ENCODE measurements around the gene KRTAP6-1. TPM values are rescaled to one million over a fixed set of nuclear protein-coding genes. Genes with fewer than 3 reads are reported as not detected.

The KRTAP6-1 gene
- total RNA-seq, 5 donors from 2014 or later (not counting 1 experiment from before 2014, with no cell fraction given), result not detected

GRCh38 chr21:30582870-30583269 lies 30.9 kb downstream of the KRTAP6-1 start:
- Mint-ChIP-seq H3K4me3 (no peak overlapping the region), H3K9me3 (no peaks in the 10 kb centered on the region), H3K27ac (no peak overlapping the region), H3K27me3 (peaks cover 0 to 5% of the 10 kb centered on the region in 2 donors), H3K4me1 (no peaks in the 10 kb centered on the region), H3K36me3 (no peaks in the 10 kb centered on the region)
- no CpG with 5 or more reads among the region's 1 CpG for WGBS (ENCODE audit: insufficient coverage)
- CTCF ChIA-PET, result no interaction called here
- Histone ChIP-seq H3K4me3 (ENCODE audit: control insufficient read depth in 1 of 2, extremely low read depth in 1 of 2, low read length in 1 of 2) (no peak overlapping the region), H3K27me3 (replicated peaks in 1 of 2; ENCODE audit: control insufficient read depth in 2 of 2, extremely low read depth in 1 of 2, insufficient read depth in 2 of 2, low read length in 1 of 2) (no peaks in the 10 kb centered on the region), H3K27ac (ENCODE audit: low read length) (no peak overlapping the region), H3K4me1 (ENCODE audit: control insufficient read depth in 1 of 2, extremely low read depth in 1 of 2, insufficient read depth in 2 of 2, low read length in 2 of 2) (no peaks in the 10 kb centered on the region), H3K36me3 (ENCODE audit: control insufficient read depth in 2 of 2, extremely low read depth in 1 of 2, insufficient read depth in 1 of 2, low read length in 1 of 2) (no peaks in the 10 kb centered on the region), H3K9me3 (no peaks in the 10 kb centered on the region)
- DNase-seq, result no peak
- POLR2A ChIA-PET, result no interaction called here
- no peak for ATAC-seq (replicated peaks in 1 of 4)

GRCh38 chr21:30580132-30580531 lies 33.6 kb downstream of the KRTAP6-1 start:
- ATAC-seq (replicated peaks in 1 of 4) (no peak), DNase-seq (no peak)
- Histone ChIP-seq H3K9me3 (no peaks in the 10 kb centered on the region), H3K36me3 (ENCODE audit: control insufficient read depth in 2 of 2, extremely low read depth in 1 of 2, insufficient read depth in 1 of 2, low read length in 1 of 2) (no peaks in the 10 kb centered on the region), H3K4me3 (ENCODE audit: control insufficient read depth in 1 of 2, extremely low read depth in 1 of 2, low read length in 1 of 2) (no peak overlapping the region), H3K4me1 (ENCODE audit: control insufficient read depth in 1 of 2, extremely low read depth in 1 of 2, insufficient read depth in 2 of 2, low read length in 2 of 2) (no peaks in the 10 kb centered on the region), H3K27me3 (replicated peaks in 1 of 2; ENCODE audit: control insufficient read depth in 2 of 2, extremely low read depth in 1 of 2, insufficient read depth in 2 of 2, low read length in 1 of 2) (no peaks in the 10 kb centered on the region), H3K27ac (ENCODE audit: low read length) (no peak overlapping the region)
- ChIA-PET POLR2A (no interaction called here), CTCF (no interaction called here)
- Mint-ChIP-seq H3K36me3 (no peaks in the 10 kb centered on the region), H3K27ac (no peak overlapping the region), H3K4me1 (no peaks in the 10 kb centered on the region), H3K4me3 (no peak overlapping the region), H3K9me3 (peaks cover 0 to 5% (median 0%) of the 10 kb centered on the region in 3 donors), H3K27me3 (peaks cover 0 to 7% of the 10 kb centered on the region in 2 donors)
- WGBS (ENCODE audit: insufficient coverage), result 80% methylated on average over 1 of the region's 3 CpGs

- 63% methylated on average over 1 of the region's 1 CpG for WGBS (ENCODE audit: insufficient coverage)
- H3K36me3 ChIP-seq (ENCODE audit: control insufficient read depth in 2 of 2, extremely low read depth in 1 of 2, insufficient read depth in 1 of 2, low read length in 1 of 2), result no peaks in the 10 kb centered on the region
- peaks cover 0 to 5% (median 0%) of the 10 kb centered on the region in 3 donors for H3K9me3 Mint-ChIP-seq
- no peaks in the 10 kb centered on the region for H3K4me1 Mint-ChIP-seq
- no peak overlapping the region for H3K27ac ChIP-seq (ENCODE audit: low read length)
- H3K4me1 ChIP-seq (ENCODE audit: control insufficient read depth in 1 of 2, extremely low read depth in 1 of 2, insufficient read depth in 2 of 2, low read length in 2 of 2), result no peaks in the 10 kb centered on the region
- H3K36me3 Mint-ChIP-seq, result no peaks in the 10 kb centered on the region
- peaks cover 0 to 2% of the 10 kb centered on the region in 2 donors for H3K27me3 Mint-ChIP-seq
- H3K27ac Mint-ChIP-seq, result no peak overlapping the region
- CTCF ChIA-PET, result no interaction called here
- no peaks in the 10 kb centered on the region for H3K9me3 ChIP-seq
- no peak overlapping the region for H3K4me3 ChIP-seq (ENCODE audit: control insufficient read depth in 1 of 2, extremely low read depth in 1 of 2, low read length in 1 of 2)
- H3K4me3 Mint-ChIP-seq, result no peak overlapping the region
- no peak for DNase-seq
- H3K27me3 ChIP-seq (replicated peaks in 1 of 2; ENCODE audit: control insufficient read depth in 2 of 2, extremely low read depth in 1 of 2, insufficient read depth in 2 of 2, low read length in 1 of 2), result no peaks in the 10 kb centered on the region
- POLR2A ChIA-PET, result no interaction called here
- ATAC-seq (replicated peaks in 1 of 4), result no peak
These were observed 34.4 kb downstream of the KRTAP6-1 start for GRCh38 chr21:30579346-30579745.

- Mint-ChIP-seq H3K36me3 (no peaks in the 10 kb centered on the region), H3K27ac (no peak overlapping the region), H3K4me1 (no peaks in the 10 kb centered on the region), H3K27me3 (peaks cover 0 to 2% of the 10 kb centered on the region in 2 donors), H3K4me3 (no peak overlapping the region), H3K9me3 (peaks cover 0 to 9% (median 0%) of the 10 kb centered on the region in 3 donors)
- POLR2A ChIA-PET, result no interaction called here
- Histone ChIP-seq H3K27ac (ENCODE audit: low read length) (no peak overlapping the region), H3K27me3 (replicated peaks in 1 of 2; ENCODE audit: control insufficient read depth in 2 of 2, extremely low read depth in 1 of 2, insufficient read depth in 2 of 2, low read length in 1 of 2) (no peaks in the 10 kb centered on the region), H3K4me1 (ENCODE audit: control insufficient read depth in 1 of 2, extremely low read depth in 1 of 2, insufficient read depth in 2 of 2, low read length in 2 of 2) (no peaks in the 10 kb centered on the region), H3K4me3 (ENCODE audit: control insufficient read depth in 1 of 2, extremely low read depth in 1 of 2, low read length in 1 of 2) (no peak overlapping the region), H3K36me3 (ENCODE audit: control insufficient read depth in 2 of 2, extremely low read depth in 1 of 2, insufficient read depth in 1 of 2, low read length in 1 of 2) (no peaks in the 10 kb centered on the region), H3K9me3 (no peaks in the 10 kb centered on the region)
- ATAC-seq (replicated peaks in 1 of 4) (no peak), DNase-seq (no peak)
- CTCF ChIA-PET, result no interaction called here
These were observed 36.0 kb downstream of the KRTAP6-1 start for GRCh38 chr21:30577766-30578165.

- Mint-ChIP-seq H3K9me3 (peaks cover 0 to 7% (median 0%) of the 10 kb centered on the region in 3 donors), H3K27ac (no peak overlapping the region), H3K4me3 (no peak overlapping the region), H3K36me3 (no peaks in the 10 kb centered on the region), H3K27me3 (peaks cover 0 to 4% of the 10 kb centered on the region in 2 donors), H3K4me1 (no peaks in the 10 kb centered on the region)
- ATAC-seq (replicated peaks in 1 of 4) (no peak), DNase-seq (no peak)
- Histone ChIP-seq H3K27me3 (replicated peaks in 1 of 2; ENCODE audit: control insufficient read depth in 2 of 2, extremely low read depth in 1 of 2, insufficient read depth in 2 of 2, low read length in 1 of 2) (peaks cover 0 to 4% of the 10 kb centered on the region in 2 experiments), H3K4me3 (ENCODE audit: control insufficient read depth in 1 of 2, extremely low read depth in 1 of 2, low read length in 1 of 2) (no peak overlapping the region), H3K27ac (ENCODE audit: low read length) (no peak overlapping the region), H3K4me1 (ENCODE audit: control insufficient read depth in 1 of 2, extremely low read depth in 1 of 2, insufficient read depth in 2 of 2, low read length in 2 of 2) (no peaks in the 10 kb centered on the region), H3K36me3 (ENCODE audit: control insufficient read depth in 2 of 2, extremely low read depth in 1 of 2, insufficient read depth in 1 of 2, low read length in 1 of 2) (no peaks in the 10 kb centered on the region), H3K9me3 (no peaks in the 10 kb centered on the region)
- POLR2A ChIA-PET, result no interaction called here
- CTCF ChIA-PET, result no interaction called here
These were observed 46.1 kb downstream of the KRTAP6-1 start for GRCh38 chr21:30567617-30568016.

GRCh38 chr21:30563630-30564029 lies 50.1 kb downstream of the KRTAP6-1 start:
- H3K36me3 Mint-ChIP-seq, result no peaks in the 10 kb centered on the region
- H3K4me3 ChIP-seq (ENCODE audit: control insufficient read depth in 1 of 2, extremely low read depth in 1 of 2, low read length in 1 of 2), result no peak overlapping the region
- H3K27me3 ChIP-seq (replicated peaks in 1 of 2; ENCODE audit: control insufficient read depth in 2 of 2, extremely low read depth in 1 of 2, insufficient read depth in 2 of 2, low read length in 1 of 2), result no peaks in the 10 kb centered on the region
- POLR2A ChIA-PET, result no interaction called here
- DNase-seq, result no peak
- H3K27me3 Mint-ChIP-seq, result peaks cover 0 to under 1% of the 10 kb centered on the region in 2 donors
- ATAC-seq (replicated peaks in 1 of 4), result no peak
- WGBS (ENCODE audit: insufficient coverage), result no CpG with 5 or more reads among the region's 2 CpGs
- H3K27ac Mint-ChIP-seq, result no peak overlapping the region
- no peaks in the 10 kb centered on the region for H3K9me3 ChIP-seq
- CTCF ChIA-PET, result interaction anchor here in 1 of 2 donors (0.7 kb wide), 1 partner anchor 679 kb away, joined by 3 read pairs; no protein-coding TSS in a partner anchor
- H3K4me1 Mint-ChIP-seq, result no peaks in the 10 kb centered on the region
- H3K27ac ChIP-seq (ENCODE audit: low read length), result no peak overlapping the region
- no peaks in the 10 kb centered on the region for H3K36me3 ChIP-seq (ENCODE audit: control insufficient read depth in 2 of 2, extremely low read depth in 1 of 2, insufficient read depth in 1 of 2, low read length in 1 of 2)
- no peaks in the 10 kb centered on the region for H3K4me1 ChIP-seq (ENCODE audit: control insufficient read depth in 1 of 2, extremely low read depth in 1 of 2, insufficient read depth in 2 of 2, low read length in 2 of 2)
- H3K9me3 Mint-ChIP-seq, result no peaks in the 10 kb centered on the region
- no peak overlapping the region for H3K4me3 Mint-ChIP-seq

All from T-cell (primary cell).